GM23248 (cell line): ENCODE measurements around the gene GLP1R. TPM values are rescaled to one million over a fixed set of nuclear protein-coding genes. Genes with fewer than 3 reads are reported as not detected.

ENCODE experiments used
- DNase-seq: peaks from one replicate; pipeline ENCODE4 v3.0.0-alpha.2; 2015
- H2AFZ ChIP-seq: fragments of 200-600 bp; sonication (generic); 2 replicates; pipeline ENCODE4 v1.6.1; 2016; ENCODE audit warnings: antibody characterized with exemption
- H3F3A ChIP-seq: fragments of 200-600 bp; sonication (generic); 2 replicates; pipeline ENCODE4 v1.6.1; 2016; ENCODE audit warnings: mild to moderate bottlenecking, antibody characterized with exemption, mixed run types; ENCODE audit not compliant: insufficient read depth
- H3K27ac ChIP-seq: fragments of 200-600 bp; sonication (generic); 2 replicates; pipeline ENCODE4 v1.5.1; 2016; ENCODE audit warnings: mild to moderate bottlenecking
- H3K27me3 ChIP-seq: fragments of 200-600 bp; sonication (generic); replicated peaks from 2 replicates; pipeline ENCODE4 v1.6.1; 2016; ENCODE audit warnings: mild to moderate bottlenecking; ENCODE audit not compliant: insufficient read depth
- H3K36me3 ChIP-seq: fragments of 200-600 bp; sonication (generic); 2 replicates; pipeline ENCODE4 v1.6.1; 2016; ENCODE audit warnings: low read depth, mild to moderate bottlenecking
- H3K4me1 ChIP-seq: fragments of 200-600 bp; sonication (generic); 2 replicates; pipeline ENCODE4 v1.6.1; 2016; ENCODE audit warnings: mild to moderate bottlenecking; ENCODE audit not compliant: insufficient read depth
- H3K4me2 ChIP-seq: fragments of 200-600 bp; sonication (generic); one replicate; pipeline ENCODE4 v1.6.1; 2016; ENCODE audit warnings: mild to moderate bottlenecking; ENCODE audit not compliant: unreplicated experiment
- H3K4me3 ChIP-seq: fragments of 200-600 bp; sonication (generic); 2 replicates; pipeline ENCODE4 v1.5.1; 2016; ENCODE audit warnings: mild to moderate bottlenecking
- H3K79me2 ChIP-seq: fragments of 200-600 bp; sonication (generic); 2 replicates; pipeline ENCODE4 v1.6.1; 2016; ENCODE audit warnings: mild to moderate bottlenecking; ENCODE audit not compliant: insufficient read depth
- H3K9ac ChIP-seq: fragments of 200-600 bp; sonication (generic); 2 replicates; pipeline ENCODE4 v1.6.1; 2016; ENCODE audit warnings: mild to moderate bottlenecking
- H3K9me2 ChIP-seq: fragments of 200-600 bp; sonication (generic); 2 replicates; pipeline ENCODE4 v1.6.1; 2016; ENCODE audit warnings: mixed run types, mild to moderate bottlenecking, moderate library complexity; ENCODE audit not compliant: insufficient read depth
- H3K9me3 ChIP-seq: fragments of 200-600 bp; sonication (generic); one replicate; pipeline ENCODE4 v1.6.1; 2017; ENCODE audit warnings: low read depth
- H4K20me1 ChIP-seq: fragments of 200-600 bp; sonication (generic); 2 replicates; pipeline ENCODE4 v1.6.0; 2016; ENCODE audit not compliant: insufficient read depth
- EZH2 ChIP-seq: fragments of 200-600 bp; sonication (generic); IDR thresholded peaks from 2 replicates; pipeline ENCODE4 v1.6.1; 2018; ENCODE audit warnings: antibody characterized with exemption, mild to moderate bottlenecking; ENCODE audit not compliant: insufficient read depth, poor library complexity, severe bottlenecking
- EZH2phosphoT487 ChIP-seq: fragments of 200-600 bp; sonication (generic); IDR thresholded peaks from 2 replicates; pipeline ENCODE4 v1.6.1; 2018; ENCODE audit warnings: antibody characterized with exemption, moderate library complexity, mild to moderate bottlenecking, low read depth; ENCODE audit not compliant: insufficient read depth
- WGBS, 2 experiments: methylation state at CpG; one replicate each; pipeline ENCODE4 v1.1.6; 2015 to 2017; ENCODE audit warnings: low lambda C conversion rate in 2 of 2, low coverage in 1 of 2; ENCODE audit errors: missing lambda C conversion rate in 2 of 2; 5-methylcytosine and 5-hydroxymethylcytosine counted together
- in situ Hi-C: fragments of 300-500 bp; cut with MboI; formaldehyde crosslinking; loops from 2 replicates; pipeline ENCODE4 v1.15.0; 2020
- polyA plus RNA-seq: library from polyadenylated mRNA; unstranded; fragments of >200 nt; fragmentation: Nextera tagmentation; extraction: Ambion mirVana; gene quantifications from 2 replicates; pipeline ENCODE4 v1.2.1, GENCODE V29; 2016
- total RNA-seq: library from RNA; depleted of rRNA; stranded (reverse); fragments of >200 nt; shearing (Covaris generic); gene quantifications from 2 replicates; pipeline ENCODE4 v1.2.3, GENCODE V29; 2014

Gene GLP1R
- total and polyA plus RNA-seq, 2 experiments from 2014 or later, result not detected

DNA sequence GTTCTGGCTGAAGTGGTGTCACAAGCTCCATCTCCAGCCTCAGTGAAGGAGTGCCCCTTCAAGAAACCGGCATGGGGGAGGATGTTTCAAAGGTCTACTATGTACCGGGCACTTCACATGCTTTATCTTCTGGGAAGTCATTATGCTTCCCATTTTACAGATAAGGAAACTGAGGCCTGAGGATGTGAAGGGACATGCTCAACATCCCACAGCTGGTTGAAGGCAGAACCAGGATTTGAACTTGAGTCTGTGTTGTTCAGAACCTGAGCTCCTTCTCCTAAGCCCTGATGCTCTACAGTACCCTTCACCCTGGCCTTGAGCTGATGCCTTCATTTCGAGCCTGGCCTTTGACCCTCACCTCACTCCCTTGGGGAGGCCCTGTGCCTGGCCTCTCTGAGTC lies 13.0 kb downstream of the GLP1R start:
- in situ Hi-C loops, result no loop called here
- Histone ChIP-seq H3K9me3 (no peaks in the 10 kb centered on the region), H3K79me2 (no peaks in the 10 kb centered on the region), H3K27ac (no peak overlapping the region), H3F3A (no peaks in the 10 kb centered on the region), H3K4me1 (no peaks in the 10 kb centered on the region), H3K9ac (no peak overlapping the region), H3K27me3 (0 out of 2 replicates have a peak, but pooled peaks cover 6% of the 10 kb centered on the region), H3K36me3 (no peaks in the 10 kb centered on the region), H2AFZ (no peak overlapping the region), H3K4me3 (no peak overlapping the region), H3K9me2 (no peaks in the 10 kb centered on the region), H3K4me2 (no peak overlapping the region), H4K20me1 (no peaks in the 10 kb centered on the region)
- no peak for TF ChIP-seq EZH2
- TF ChIP-seq EZH2phosphoT487, result no peak
- DNase-seq, result no peak
- WGBS, 2 experiments, result 76 to 80% methylated on average over 3 of the region's 3 CpGs

DNA sequence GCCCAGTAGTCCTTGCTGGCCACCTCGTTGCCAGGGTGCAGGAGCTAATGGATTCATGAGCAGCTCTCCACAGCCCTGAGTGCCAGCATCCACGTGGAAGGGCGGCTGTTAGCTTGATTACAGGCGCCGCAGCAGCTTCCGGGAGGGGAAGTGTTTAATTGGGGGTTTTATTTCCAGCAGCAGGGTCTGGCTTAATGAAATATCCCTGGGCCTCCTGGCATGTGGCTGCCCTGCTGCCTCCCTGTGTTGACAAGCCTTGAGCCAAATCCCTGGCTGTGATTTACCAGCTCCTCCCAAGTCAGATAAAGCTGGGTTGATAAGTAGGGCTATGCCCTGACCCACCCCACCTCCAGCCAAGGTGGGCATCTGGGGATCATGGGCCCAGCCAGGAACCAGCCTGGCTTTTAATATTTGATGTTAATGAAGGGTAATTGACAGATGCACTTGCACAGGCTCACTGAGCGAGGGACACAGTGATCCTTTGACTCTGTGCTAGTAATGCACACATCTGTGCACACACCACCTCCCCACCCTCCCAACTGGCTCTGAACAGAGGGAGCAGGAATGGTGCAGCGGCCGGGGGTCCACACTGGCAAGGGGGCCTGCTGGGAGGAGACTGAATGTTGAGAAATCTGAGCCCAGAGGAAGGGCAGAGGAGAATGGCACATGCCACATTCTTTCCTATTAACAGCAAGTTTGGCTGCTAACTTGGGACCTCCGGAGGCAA lies 13.6 kb downstream of the GLP1R start:
- Histone ChIP-seq H3K9me3 (no peaks in the 10 kb centered on the region), H3K79me2 (no peaks in the 10 kb centered on the region), H3K27ac (no peak overlapping the region), H3K4me1 (no peaks in the 10 kb centered on the region), H2AFZ (no peak overlapping the region), H3K4me2 (no peak overlapping the region), H3K27me3 (0 out of 2 replicates have a peak, but pooled peaks cover 6% of the 10 kb centered on the region), H3K36me3 (no peaks in the 10 kb centered on the region), H4K20me1 (no peaks in the 10 kb centered on the region), H3K9me2 (no peaks in the 10 kb centered on the region), H3K9ac (no peak overlapping the region), H3K4me3 (no peak overlapping the region), H3F3A (no peaks in the 10 kb centered on the region)
- no peak for DNase-seq
- TF ChIP-seq EZH2phosphoT487 (no peak), EZH2 (no peak)
- in situ Hi-C loops, result no loop called here
- WGBS, 2 experiments, result 15% methylated on average over 10 of the region's 10 CpGs

DNA sequence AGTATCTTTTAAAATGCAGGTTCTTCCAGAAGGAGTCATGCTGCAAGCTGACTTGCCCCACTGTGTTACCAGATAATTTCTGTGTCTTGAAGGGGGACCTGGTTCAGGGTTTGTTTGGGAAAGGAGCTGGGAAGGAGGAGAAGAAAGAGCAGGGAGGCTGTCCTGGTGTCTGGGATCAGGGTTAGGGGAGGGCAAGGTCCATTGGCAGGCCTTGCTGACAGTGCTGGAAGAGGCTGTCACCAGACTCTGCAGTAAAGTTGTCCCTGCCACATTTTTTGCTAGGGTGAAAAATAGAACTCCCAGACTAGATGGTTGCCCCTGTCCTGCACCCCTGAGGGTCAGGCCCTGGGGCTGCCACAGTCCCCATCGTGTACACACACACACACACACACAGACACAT lies 14.9 kb downstream of the GLP1R start:
- H3K27ac ChIP-seq, result no peak overlapping the region
- H3F3A ChIP-seq, result no peaks in the 10 kb centered on the region

DNA sequence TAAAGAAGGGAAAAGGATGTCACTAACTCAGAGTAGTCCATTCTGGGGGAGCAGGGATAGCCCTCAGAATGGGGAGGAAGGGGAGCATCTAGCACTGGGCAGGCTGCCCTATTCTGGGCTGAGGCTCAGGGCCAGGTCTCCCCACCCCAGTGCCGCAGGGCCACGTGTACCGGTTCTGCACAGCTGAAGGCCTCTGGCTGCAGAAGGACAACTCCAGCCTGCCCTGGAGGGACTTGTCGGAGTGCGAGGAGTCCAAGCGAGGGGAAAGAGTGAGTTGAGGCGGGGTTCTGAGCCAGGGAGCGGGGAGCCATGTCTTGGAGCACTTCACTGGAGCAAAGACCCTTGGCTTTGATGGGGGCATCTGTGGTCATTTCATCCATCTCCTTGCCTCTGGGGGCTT lies 17.0 kb downstream of the GLP1R start:
- Histone ChIP-seq H3K4me3 (no peak overlapping the region), H3K9ac (no peak overlapping the region), H3K4me1 (no peaks in the 10 kb centered on the region), H3K36me3 (no peaks in the 10 kb centered on the region), H4K20me1 (no peaks in the 10 kb centered on the region), H3K27me3 (peaks cover 15% of the 10 kb centered on the region; the same call in 1 of the 2 replicates), H3K9me2 (no peaks in the 10 kb centered on the region), H3K79me2 (no peaks in the 10 kb centered on the region), H3K9me3 (no peaks in the 10 kb centered on the region), H3K27ac (no peak overlapping the region), H3F3A (no peaks in the 10 kb centered on the region), H3K4me2 (no peak overlapping the region), H2AFZ (no peak overlapping the region)
- in situ Hi-C loops, result no loop called here
- WGBS, 2 experiments, result 50 to 54% methylated on average over 8 of the region's 8 CpGs
- DNase-seq, result no peak
- TF ChIP-seq EZH2 (no peak), EZH2phosphoT487 (no peak)

More for the DNA sequence above, 14.9 kb downstream of the GLP1R start:
- Histone ChIP-seq H3K9ac (no peak overlapping the region), H3K9me2 (no peaks in the 10 kb centered on the region), H3K4me1 (no peaks in the 10 kb centered on the region), H3K4me3 (no peak overlapping the region), H3K4me2 (no peak overlapping the region), H3K9me3 (no peaks in the 10 kb centered on the region), H4K20me1 (no peaks in the 10 kb centered on the region), H3K36me3 (no peaks in the 10 kb centered on the region), H3K79me2 (no peaks in the 10 kb centered on the region), H2AFZ (no peak overlapping the region), H3K27me3 (0 out of 2 replicates have a peak, but pooled peaks cover 8% of the 10 kb centered on the region)
- in situ Hi-C loops, result no loop called here
- 0 to 6% methylated on average over 1 of the region's 1 CpG for WGBS, 2 experiments
- TF ChIP-seq EZH2phosphoT487 (no peak), EZH2 (no peak)
- no peak for DNase-seq
